Neural cell (in vitro differentiated cells): ENCODE results near the gene NEURL2. TPM values are rescaled to one million over a fixed set of nuclear protein-coding genes. Genes with fewer than 3 reads are reported as not detected.

Source experiments
- H2AFZ ChIP-seq: fragments of 200-600, 300-800 bp; sonication (generic), shearing (Covaris generic); 2 replicates; pipeline ENCODE4 v1.6.0; 2014; ENCODE audit warnings: low read depth, mild to moderate bottlenecking, antibody characterized with exemption, low read length, moderate library complexity
- H3F3A ChIP-seq: fragments of 200-600 bp; shearing (Covaris generic); 2 replicates; pipeline ENCODE4 v1.6.1; 2016; ENCODE audit warnings: mild to moderate bottlenecking, moderate library complexity, mixed read lengths, antibody characterized with exemption, low read length; ENCODE audit not compliant: insufficient read depth, poor library complexity, severe bottlenecking
- H3K27ac ChIP-seq: fragments of 200-600, 300-800 bp; sonication (generic), shearing (Covaris generic); 2 replicates; pipeline ENCODE4 v1.5.1; 2014; ENCODE audit warnings: mild to moderate bottlenecking, low read length, moderate library complexity
- H3K27me3 ChIP-seq: fragments of 300-800, 200-600 bp; sonication (generic), shearing (Covaris generic); 2 replicates; pipeline ENCODE4 v1.6.0; 2014; ENCODE audit warnings: mild to moderate bottlenecking, low read depth, low read length, moderate library complexity; ENCODE audit not compliant: insufficient read depth
- H3K36me3 ChIP-seq: fragments of 300-800, 200-600 bp; sonication (generic), shearing (Covaris generic); 2 replicates; pipeline ENCODE4 v1.5.1; 2014; ENCODE audit warnings: mild to moderate bottlenecking, antibody characterized with exemption, low read length, moderate library complexity; ENCODE audit not compliant: insufficient read depth
- H3K4me2 ChIP-seq: fragments of 300-800, 200-600 bp; sonication (generic), shearing (Covaris generic); 2 replicates; pipeline ENCODE4 v1.6.0; 2014; ENCODE audit warnings: mild to moderate bottlenecking, low read length
- H3K4me3 ChIP-seq: fragments of 300-800, 200-600 bp; sonication (generic), shearing (Covaris generic); 2 replicates; pipeline ENCODE4 v1.5.1; 2014; ENCODE audit warnings: mild to moderate bottlenecking, low read length, moderate library complexity
- H3K79me2 ChIP-seq: fragments of 200-600 bp; shearing (Covaris generic); replicated peaks from 2 replicates; pipeline ENCODE4 v1.6.0; 2014; ENCODE audit warnings: mild to moderate bottlenecking, low read length, moderate library complexity; ENCODE audit not compliant: insufficient read depth
- H3K9ac ChIP-seq: fragments of 300-800, 200-600 bp; sonication (generic), shearing (Covaris generic); 2 replicates; pipeline ENCODE4 v1.6.1; 2016; ENCODE audit warnings: mild to moderate bottlenecking, low read length, mixed read lengths
- H3K9me2 ChIP-seq: fragments of 200-600 bp; shearing (Covaris generic); 2 replicates; pipeline ENCODE4 v1.6.1; 2016; ENCODE audit warnings: mild to moderate bottlenecking, low read length, mixed read lengths; ENCODE audit not compliant: insufficient read depth
- H3K9me3 ChIP-seq: fragments of 200-600, 300-800 bp; sonication (generic), shearing (Covaris generic); 2 replicates; pipeline ENCODE4 v1.6.1; 2016; ENCODE audit warnings: mild to moderate bottlenecking, mixed run types, low read length, moderate library complexity, mixed read lengths
- H4K20me1 ChIP-seq: fragments of 200-600 bp; shearing (Covaris generic); 2 replicates; pipeline ENCODE4 v1.6.1; 2016; ENCODE audit warnings: mild to moderate bottlenecking, mixed run types; ENCODE audit not compliant: insufficient read depth
- EP300 ChIP-seq: fragments of 450-650 bp; conservative IDR thresholded peaks from 2 replicates; pipeline ENCODE4 v1.6.1; 2014; ENCODE audit warnings: antibody characterized with exemption, mild to moderate bottlenecking, moderate library complexity; ENCODE audit not compliant: poor library complexity, severe bottlenecking
- EZH2 ChIP-seq: fragments of 200-600, 300-800 bp; shearing (Covaris generic), sonication (generic); IDR thresholded peaks from 2 replicates; pipeline ENCODE4 v1.6.1; 2014; ENCODE audit warnings: antibody characterized with exemption, low read length, borderline replicate concordance, mild to moderate bottlenecking; ENCODE audit not compliant: insufficient read depth, poor library complexity, severe bottlenecking
- MXI1 ChIP-seq: fragments of 450-650 bp; conservative IDR thresholded peaks from 2 replicates; pipeline ENCODE4 v1.6.1; 2014; ENCODE audit warnings: antibody characterized with exemption, mild to moderate bottlenecking; ENCODE audit not compliant: poor library complexity, severe bottlenecking
- POLR2AphosphoS5 ChIP-seq: IDR thresholded peaks from 2 replicates; pipeline ENCODE4 v1.6.1; 2012
- RAD21 ChIP-seq: fragments of 450-650 bp; conservative IDR thresholded peaks from 2 replicates; pipeline ENCODE4 v1.6.1; 2014; ENCODE audit warnings: antibody characterized with exemption, mild to moderate bottlenecking, moderate library complexity
- SMC3 ChIP-seq: fragments of 450-650 bp; conservative IDR thresholded peaks from 2 replicates; pipeline ENCODE4 v1.6.1; 2014; ENCODE audit warnings: antibody characterized with exemption, mild to moderate bottlenecking, moderate library complexity; ENCODE audit not compliant: poor library complexity
- TAF1 ChIP-seq: IDR thresholded peaks from 2 replicates; pipeline ENCODE4 v1.6.1; 2012; ENCODE audit warnings: low read depth
- polyA plus RNA-seq: library from polyadenylated mRNA; depleted of rRNA; stranded (reverse); fragments of >200 nt; gene quantifications from 2 replicates; pipeline ENCODE4 v1.2.3, GENCODE V29; 2014
- TF ChIP-seq, protein P1 (sequence below): IDR thresholded peaks from 2 replicates; pipeline ENCODE4 v1.6.1; 2012; ENCODE audit warnings: borderline replicate concordance
- TF ChIP-seq, protein P2 (sequence below): fragments of 450-650 bp; IDR thresholded peaks from 2 replicates; pipeline ENCODE4 v1.5.1; 2014; ENCODE audit warnings: antibody characterized with exemption, mild to moderate bottlenecking, moderate library complexity; ENCODE audit not compliant: poor library complexity, severe bottlenecking

NEURL2 gene
- polyA plus RNA-seq, 1 donor from 2014 or later = 5.0 TPM

DNA sequence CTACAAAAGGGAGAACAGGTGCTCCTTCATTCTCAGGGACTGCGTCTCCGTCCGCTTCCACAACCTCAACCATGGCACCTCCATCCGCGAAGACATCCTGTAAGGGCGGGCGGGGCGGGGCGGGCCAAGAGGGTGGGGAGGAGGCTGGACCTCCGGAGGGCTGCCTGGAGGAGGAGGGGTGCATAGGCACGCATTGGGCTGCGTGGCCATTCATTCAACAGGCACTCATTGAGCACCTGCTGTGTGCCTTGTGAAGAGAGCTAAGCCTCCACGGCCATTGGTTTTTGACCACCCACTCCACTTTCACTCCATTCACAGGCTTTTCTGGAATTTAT, 33.2 kb downstream of the NEURL2 start:
- Histone ChIP-seq H3K27ac (peak overlapping the region; percentile 88), H4K20me1 (no peaks in the 10 kb centered on the region), H3K9me2 (no peaks in the 10 kb centered on the region), H3K36me3 (no peaks in the 10 kb centered on the region), H3K27me3 (no peaks in the 10 kb centered on the region), H2AFZ (peak overlapping the region; percentile 85), H3K79me2 (peaks cover 28% of the 10 kb centered on the region), H3K9ac (peak overlapping the region; percentile 88), H3K4me3 (peak overlapping the region; percentile 78), H3K9me3 (no peaks in the 10 kb centered on the region), H3K4me2 (peak overlapping the region; percentile 96), H3F3A (no peaks in the 10 kb centered on the region)
- no peak for TF ChIP-seq SMC3
- TF ChIP-seq EP300 = no peak
- no peak for TF ChIP-seq RAD21
- TF ChIP-seq POLR2AphosphoS5 = no peak
- TF ChIP-seq TAF1 = no peak
- TF ChIP-seq, protein P1, sequence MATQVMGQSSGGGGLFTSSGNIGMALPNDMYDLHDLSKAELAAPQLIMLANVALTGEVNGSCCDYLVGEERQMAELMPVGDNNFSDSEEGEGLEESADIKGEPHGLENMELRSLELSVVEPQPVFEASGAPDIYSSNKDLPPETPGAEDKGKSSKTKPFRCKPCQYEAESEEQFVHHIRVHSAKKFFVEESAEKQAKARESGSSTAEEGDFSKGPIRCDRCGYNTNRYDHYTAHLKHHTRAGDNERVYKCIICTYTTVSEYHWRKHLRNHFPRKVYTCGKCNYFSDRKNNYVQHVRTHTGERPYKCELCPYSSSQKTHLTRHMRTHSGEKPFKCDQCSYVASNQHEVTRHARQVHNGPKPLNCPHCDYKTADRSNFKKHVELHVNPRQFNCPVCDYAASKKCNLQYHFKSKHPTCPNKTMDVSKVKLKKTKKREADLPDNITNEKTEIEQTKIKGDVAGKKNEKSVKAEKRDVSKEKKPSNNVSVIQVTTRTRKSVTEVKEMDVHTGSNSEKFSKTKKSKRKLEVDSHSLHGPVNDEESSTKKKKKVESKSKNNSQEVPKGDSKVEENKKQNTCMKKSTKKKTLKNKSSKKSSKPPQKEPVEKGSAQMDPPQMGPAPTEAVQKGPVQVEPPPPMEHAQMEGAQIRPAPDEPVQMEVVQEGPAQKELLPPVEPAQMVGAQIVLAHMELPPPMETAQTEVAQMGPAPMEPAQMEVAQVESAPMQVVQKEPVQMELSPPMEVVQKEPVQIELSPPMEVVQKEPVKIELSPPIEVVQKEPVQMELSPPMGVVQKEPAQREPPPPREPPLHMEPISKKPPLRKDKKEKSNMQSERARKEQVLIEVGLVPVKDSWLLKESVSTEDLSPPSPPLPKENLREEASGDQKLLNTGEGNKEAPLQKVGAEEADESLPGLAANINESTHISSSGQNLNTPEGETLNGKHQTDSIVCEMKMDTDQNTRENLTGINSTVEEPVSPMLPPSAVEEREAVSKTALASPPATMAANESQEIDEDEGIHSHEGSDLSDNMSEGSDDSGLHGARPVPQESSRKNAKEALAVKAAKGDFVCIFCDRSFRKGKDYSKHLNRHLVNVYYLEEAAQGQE = no peak
- TF ChIP-seq MXI1 = no peak
- TF ChIP-seq EZH2 = no peak
- TF ChIP-seq, protein P2, sequence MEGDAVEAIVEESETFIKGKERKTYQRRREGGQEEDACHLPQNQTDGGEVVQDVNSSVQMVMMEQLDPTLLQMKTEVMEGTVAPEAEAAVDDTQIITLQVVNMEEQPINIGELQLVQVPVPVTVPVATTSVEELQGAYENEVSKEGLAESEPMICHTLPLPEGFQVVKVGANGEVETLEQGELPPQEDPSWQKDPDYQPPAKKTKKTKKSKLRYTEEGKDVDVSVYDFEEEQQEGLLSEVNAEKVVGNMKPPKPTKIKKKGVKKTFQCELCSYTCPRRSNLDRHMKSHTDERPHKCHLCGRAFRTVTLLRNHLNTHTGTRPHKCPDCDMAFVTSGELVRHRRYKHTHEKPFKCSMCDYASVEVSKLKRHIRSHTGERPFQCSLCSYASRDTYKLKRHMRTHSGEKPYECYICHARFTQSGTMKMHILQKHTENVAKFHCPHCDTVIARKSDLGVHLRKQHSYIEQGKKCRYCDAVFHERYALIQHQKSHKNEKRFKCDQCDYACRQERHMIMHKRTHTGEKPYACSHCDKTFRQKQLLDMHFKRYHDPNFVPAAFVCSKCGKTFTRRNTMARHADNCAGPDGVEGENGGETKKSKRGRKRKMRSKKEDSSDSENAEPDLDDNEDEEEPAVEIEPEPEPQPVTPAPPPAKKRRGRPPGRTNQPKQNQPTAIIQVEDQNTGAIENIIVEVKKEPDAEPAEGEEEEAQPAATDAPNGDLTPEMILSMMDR = no peak

DNA sequence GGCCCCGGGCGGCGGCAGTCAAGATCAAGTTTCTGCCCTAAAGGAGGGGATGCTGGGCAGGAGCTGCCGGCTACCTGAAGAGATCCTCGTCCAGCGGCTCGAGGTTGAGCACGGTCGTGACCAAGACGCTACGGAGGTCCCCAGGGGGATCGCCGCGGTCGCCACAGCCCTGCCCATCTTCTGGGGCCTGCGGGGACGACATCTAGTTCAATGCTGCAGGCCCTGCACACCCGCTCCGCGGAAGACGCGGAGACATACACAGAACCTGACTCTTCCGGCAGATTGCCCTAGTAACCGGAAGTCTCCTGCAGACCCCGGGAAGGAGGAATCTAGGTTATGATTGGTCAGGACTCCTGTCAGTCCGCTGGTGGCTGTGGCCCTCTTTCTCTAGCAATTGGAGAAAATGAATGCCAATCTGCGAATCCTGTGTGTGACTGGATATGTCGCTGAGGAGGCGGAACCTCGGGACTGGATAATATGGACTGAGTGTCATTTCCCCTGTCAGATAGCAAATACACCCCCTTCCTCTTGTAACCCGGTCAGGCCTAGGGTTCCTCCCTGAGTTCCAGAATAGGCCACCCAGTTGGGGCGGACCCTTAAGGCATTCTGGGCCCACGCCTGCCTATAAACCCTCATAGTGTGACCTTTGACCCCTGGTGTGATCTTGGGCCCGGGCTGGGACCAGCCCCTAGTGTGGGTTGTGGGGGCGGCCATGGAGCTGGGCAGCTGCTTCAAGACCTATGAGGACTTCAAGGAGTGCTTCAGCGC, 33.7 kb downstream of the NEURL2 start, which contains the start of the genes ACOT8 and ZSWIM3:
Gene ACOT8, minus strand, starts transcription at position 279 of the 768 bp plus-strand sequence. Its CDS starts 77 bp downstream, at position 202.
Gene ZSWIM3, plus strand, starts transcription at position 501 of the 768 bp plus-strand sequence. Its CDS starts 212 bp downstream, at position 713.
- no peaks in the 10 kb centered on the region for H3K27me3 ChIP-seq
- no peaks in the 10 kb centered on the region for H4K20me1 ChIP-seq
- H3K9me2 ChIP-seq = no peaks in the 10 kb centered on the region
- H3K4me3 ChIP-seq = peak within 1 kb of the TSS; percentile 78
- H3K27ac ChIP-seq = peak within 1 kb of the TSS; percentile 88
- peak within 1 kb of the TSS; percentile 96 for H3K4me2 ChIP-seq
- TF ChIP-seq MXI1 (peak; percentile 79), EP300 (no peak), RAD21 (no peak), POLR2AphosphoS5 (peak; percentile 90), SMC3 (peak; percentile 16), TAF1 (peak; percentile 98)
- TF ChIP-seq, protein P1 = peak; percentile 95
- H3K79me2 ChIP-seq = peaks cover 28% of the 10 kb centered on the region
- H3F3A ChIP-seq = no peaks in the 10 kb centered on the region
- no peaks in the 10 kb centered on the region for H3K9me3 ChIP-seq
- peak within 1 kb of the TSS; percentile 85 for H2AFZ ChIP-seq
- peak within 1 kb of the TSS; percentile 88 for H3K9ac ChIP-seq
- no peaks in the 10 kb centered on the region for H3K36me3 ChIP-seq
